Measurements from ENCODE around the gene EWSR1.

GRCh38 chr22:29265305-29265704, 2.8 kb upstream of the EWSR1 start:
- TF ChIP-seq, protein P1, sequence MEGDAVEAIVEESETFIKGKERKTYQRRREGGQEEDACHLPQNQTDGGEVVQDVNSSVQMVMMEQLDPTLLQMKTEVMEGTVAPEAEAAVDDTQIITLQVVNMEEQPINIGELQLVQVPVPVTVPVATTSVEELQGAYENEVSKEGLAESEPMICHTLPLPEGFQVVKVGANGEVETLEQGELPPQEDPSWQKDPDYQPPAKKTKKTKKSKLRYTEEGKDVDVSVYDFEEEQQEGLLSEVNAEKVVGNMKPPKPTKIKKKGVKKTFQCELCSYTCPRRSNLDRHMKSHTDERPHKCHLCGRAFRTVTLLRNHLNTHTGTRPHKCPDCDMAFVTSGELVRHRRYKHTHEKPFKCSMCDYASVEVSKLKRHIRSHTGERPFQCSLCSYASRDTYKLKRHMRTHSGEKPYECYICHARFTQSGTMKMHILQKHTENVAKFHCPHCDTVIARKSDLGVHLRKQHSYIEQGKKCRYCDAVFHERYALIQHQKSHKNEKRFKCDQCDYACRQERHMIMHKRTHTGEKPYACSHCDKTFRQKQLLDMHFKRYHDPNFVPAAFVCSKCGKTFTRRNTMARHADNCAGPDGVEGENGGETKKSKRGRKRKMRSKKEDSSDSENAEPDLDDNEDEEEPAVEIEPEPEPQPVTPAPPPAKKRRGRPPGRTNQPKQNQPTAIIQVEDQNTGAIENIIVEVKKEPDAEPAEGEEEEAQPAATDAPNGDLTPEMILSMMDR (IDR thresholded peaks at IDR 0.05; ENCODE audit: insufficient read depth, low read length) = no peak
- TF ChIP-seq POLR2AphosphoS5 (IDR thresholded peaks at IDR 0.05; ENCODE audit: low read depth) (no peak), REST (IDR thresholded peaks at IDR 0.05; ENCODE audit: insufficient replicate concordance, low read depth) (no peak), SPI1 (IDR thresholded peaks at IDR 0.05; ENCODE audit: borderline replicate concordance, low read depth) (no peak), GABPA (IDR thresholded peaks at IDR 0.05; ENCODE audit: low read depth) (no peak)

All from HL-60 (cell line).